ENCODE results near the gene RPEL1.

RPEL1 gene

DNA sequence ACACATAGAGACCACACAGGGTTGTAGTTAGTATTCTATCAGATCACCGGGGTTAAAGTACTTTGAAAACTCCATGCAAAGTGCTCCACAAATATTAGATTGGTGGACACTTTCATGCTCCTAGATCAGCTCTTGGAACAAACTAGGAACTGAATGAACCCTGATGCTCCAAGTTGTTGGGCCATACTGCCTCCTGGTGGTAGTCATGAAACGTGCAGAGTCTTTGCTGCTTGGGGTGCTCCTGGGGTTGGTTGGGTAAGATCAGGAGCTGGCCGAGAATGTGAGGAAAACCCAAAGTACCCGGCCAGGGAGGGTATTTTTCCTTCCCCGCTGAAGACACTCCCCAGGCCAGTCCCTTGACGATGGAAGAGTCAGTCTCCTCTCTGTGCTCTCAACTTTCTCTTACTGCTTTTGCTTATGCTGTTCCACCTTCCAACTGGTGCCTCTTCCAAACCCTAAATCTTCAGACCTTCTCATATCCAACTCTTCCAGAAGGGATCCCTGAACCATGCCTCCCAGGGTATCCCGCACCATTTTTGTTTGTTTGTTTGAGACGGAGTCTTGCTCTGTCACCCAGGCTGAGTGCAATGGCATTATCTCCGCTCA is 918 bp upstream of the RPEL1 start:
- intact Hi-C loops (cut with DNase I; ENCODE audit: low total_unique reads): loop anchor here (2.0 to 10.0 kb wide), 5 partner anchors 50 to 510 kb away; partner anchors contain the start of genes CYP17A1 and NT5C2
- no peaks in the 10 kb centered on the region for H3K36me3 ChIP-seq

DNA sequence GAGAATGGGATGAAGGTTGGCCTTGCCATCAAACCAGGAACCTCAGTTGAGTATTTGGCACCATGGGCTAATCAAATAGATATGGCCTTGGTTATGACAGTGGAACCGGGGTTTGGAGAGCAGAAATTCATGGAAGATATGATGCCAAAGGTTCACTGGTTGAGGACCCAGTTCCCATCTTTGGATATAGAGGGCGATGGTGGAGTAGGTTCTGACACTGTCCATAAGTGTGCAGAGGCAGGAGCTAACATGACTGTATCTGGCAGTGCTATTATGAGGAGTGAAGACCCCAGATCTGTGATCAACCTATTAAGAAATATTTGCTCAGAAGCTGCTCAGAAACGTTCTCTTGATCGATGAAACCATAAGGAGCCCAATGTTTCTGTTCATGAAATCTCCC is 637 bp downstream of the RPEL1 start:
- Histone ChIP-seq H3K36me3 (no peaks in the 10 kb centered on the region), H3K9me3 (no peaks in the 10 kb centered on the region), H3K27ac (no peak overlapping the region), H3K27me3 (no peaks in the 10 kb centered on the region), H3K4me3 (no peak overlapping the region), H3K4me1 (peaks cover 0 to 10% (median 6%) of the 10 kb centered on the region in 4 donors)
- no peak for DNase-seq
- intact Hi-C loops (cut with DNase I; ENCODE audit: low total_unique reads): loop anchor here (10.0 kb wide), 3 partner anchors 52 to 512 kb away; partner anchors contain the start of genes CYP17A1 and NT5C2
- TF ChIP-seq, protein P1, sequence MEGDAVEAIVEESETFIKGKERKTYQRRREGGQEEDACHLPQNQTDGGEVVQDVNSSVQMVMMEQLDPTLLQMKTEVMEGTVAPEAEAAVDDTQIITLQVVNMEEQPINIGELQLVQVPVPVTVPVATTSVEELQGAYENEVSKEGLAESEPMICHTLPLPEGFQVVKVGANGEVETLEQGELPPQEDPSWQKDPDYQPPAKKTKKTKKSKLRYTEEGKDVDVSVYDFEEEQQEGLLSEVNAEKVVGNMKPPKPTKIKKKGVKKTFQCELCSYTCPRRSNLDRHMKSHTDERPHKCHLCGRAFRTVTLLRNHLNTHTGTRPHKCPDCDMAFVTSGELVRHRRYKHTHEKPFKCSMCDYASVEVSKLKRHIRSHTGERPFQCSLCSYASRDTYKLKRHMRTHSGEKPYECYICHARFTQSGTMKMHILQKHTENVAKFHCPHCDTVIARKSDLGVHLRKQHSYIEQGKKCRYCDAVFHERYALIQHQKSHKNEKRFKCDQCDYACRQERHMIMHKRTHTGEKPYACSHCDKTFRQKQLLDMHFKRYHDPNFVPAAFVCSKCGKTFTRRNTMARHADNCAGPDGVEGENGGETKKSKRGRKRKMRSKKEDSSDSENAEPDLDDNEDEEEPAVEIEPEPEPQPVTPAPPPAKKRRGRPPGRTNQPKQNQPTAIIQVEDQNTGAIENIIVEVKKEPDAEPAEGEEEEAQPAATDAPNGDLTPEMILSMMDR (IDR thresholded peaks at IDR 0.05): no peak

More for the DNA sequence above, 918 bp upstream of the RPEL1 start:
- peak; percentile 81 to 90 for DNase-seq
- no peak overlapping the region for H3K27ac ChIP-seq
- H3K27me3 ChIP-seq: no peaks in the 10 kb centered on the region
- TF ChIP-seq, protein P1 (IDR thresholded peaks at IDR 0.05): peak; percentile 79 to 92
- peaks cover 0 to 15% (median 9%) of the 10 kb centered on the region in 4 donors for H3K4me1 ChIP-seq
- H3K9me3 ChIP-seq: no peaks in the 10 kb centered on the region
- no peak overlapping the region for H3K4me3 ChIP-seq

DNA sequence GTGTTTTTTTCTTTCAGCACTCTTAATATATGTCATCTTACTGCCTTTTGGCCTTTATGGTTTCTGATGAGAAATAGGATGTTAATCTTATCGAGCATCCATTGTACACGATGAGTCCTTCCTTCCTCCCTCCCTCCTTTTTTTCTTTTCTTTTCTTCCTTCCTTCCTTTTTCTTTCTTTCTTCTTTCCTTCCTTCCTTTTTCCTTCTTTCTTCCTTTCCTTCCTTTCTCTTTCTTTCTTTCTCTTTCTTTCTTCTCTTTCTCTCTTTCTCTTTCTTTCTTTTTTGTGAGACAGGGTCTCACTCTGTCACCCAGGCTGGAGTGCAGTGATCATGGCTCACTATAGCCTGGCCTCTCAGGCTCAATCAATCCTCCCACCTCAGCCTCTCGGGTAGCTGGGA is 8.4 kb downstream of the RPEL1 start:
- no peak for DNase-seq
- no peak overlapping the region for H3K4me3 ChIP-seq
- H3K27ac ChIP-seq: no peak overlapping the region
- H3K27me3 ChIP-seq: no peaks in the 10 kb centered on the region
- TF ChIP-seq, protein P1 (IDR thresholded peaks at IDR 0.05): no peak
- H3K9me3 ChIP-seq: no peaks in the 10 kb centered on the region
- intact Hi-C loops (cut with DNase I; ENCODE audit: low total_unique reads): no loop called here
- H3K4me1 ChIP-seq: no peaks in the 10 kb centered on the region
- no peaks in the 10 kb centered on the region for H3K36me3 ChIP-seq

DNA sequence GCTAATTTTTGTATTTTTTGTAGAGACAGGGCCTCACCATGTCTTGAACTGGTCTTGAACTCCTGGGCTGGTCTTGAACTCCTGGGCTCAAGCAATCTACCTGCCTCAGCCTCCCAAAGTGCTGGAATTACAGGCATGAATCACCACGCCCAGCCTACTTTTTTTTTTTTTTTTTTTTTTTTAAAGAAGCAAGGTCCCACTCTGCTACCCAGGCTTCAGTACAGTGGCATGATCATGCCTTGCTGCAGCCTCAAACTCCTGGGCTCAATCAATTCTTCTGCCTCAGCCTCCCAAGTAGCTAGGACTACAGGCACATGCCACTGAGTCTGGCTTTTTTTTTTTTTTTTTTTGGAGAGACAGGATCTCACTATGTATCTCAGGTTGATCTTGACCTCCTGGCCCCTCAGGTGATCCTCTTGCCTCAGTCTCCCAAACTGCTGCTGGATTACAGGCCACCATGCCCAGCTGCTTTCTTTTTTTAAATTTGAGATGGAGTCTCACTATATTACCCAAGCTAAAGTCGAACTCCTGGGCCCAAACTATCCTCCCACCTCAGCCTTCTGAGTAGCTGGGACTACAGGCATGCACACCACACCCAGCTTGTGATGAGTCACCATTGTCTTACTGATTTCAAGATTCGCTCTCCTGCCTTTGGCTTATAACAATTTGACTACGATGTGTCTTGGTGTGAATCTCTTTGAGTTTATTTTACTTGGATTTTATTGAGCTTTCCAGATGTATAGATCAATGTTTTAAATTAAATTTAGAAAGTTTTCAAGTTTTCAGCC is 9.0 kb downstream of the RPEL1 start:
- intact Hi-C loops (cut with DNase I; ENCODE audit: low total_unique reads): no loop called here
- TF ChIP-seq, protein P1 (IDR thresholded peaks at IDR 0.05): no peak
- H3K27me3 ChIP-seq: no peaks in the 10 kb centered on the region

DNA sequence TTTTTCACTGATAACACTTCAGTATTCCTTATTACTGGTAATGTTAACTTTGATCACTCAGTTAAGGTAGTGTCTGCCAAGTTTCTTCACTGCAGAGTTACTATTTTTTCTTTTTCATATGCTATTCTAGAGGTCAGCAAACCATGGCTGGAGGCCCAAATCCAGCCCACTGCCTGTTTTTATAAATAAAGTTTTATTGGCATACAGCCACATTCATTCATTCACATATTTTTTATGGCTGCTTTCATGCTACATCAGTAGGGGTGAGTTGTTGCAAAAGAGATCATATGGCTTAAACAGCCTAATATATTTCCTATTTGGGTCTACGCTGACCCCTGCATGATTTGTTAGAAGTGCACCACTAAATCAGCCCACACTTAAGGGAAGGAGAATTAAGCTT is 10.9 kb downstream of the RPEL1 start:
- H3K36me3 ChIP-seq: no peaks in the 10 kb centered on the region
- no peaks in the 10 kb centered on the region for H3K27me3 ChIP-seq
- intact Hi-C loops (cut with DNase I; ENCODE audit: low total_unique reads): no loop called here
- H3K4me1 ChIP-seq: no peaks in the 10 kb centered on the region
- H3K4me3 ChIP-seq: no peak overlapping the region
- H3K27ac ChIP-seq: no peak overlapping the region
- TF ChIP-seq, protein P1 (IDR thresholded peaks at IDR 0.05): no peak
- DNase-seq: no peak
- H3K9me3 ChIP-seq: no peaks in the 10 kb centered on the region

More for the DNA sequence above, 9.0 kb downstream of the RPEL1 start:
- no peak overlapping the region for H3K27ac ChIP-seq
- no peak for DNase-seq
- H3K9me3 ChIP-seq: no peaks in the 10 kb centered on the region
- H3K4me1 ChIP-seq: no peaks in the 10 kb centered on the region
- no peak overlapping the region for H3K4me3 ChIP-seq
- no peaks in the 10 kb centered on the region for H3K36me3 ChIP-seq
